Measurements from ENCODE around the gene KLHL29. TPM values are rescaled to one million over a fixed set of nuclear protein-coding genes. Genes with fewer than 3 reads are reported as not detected.

KLHL29 gene
- total RNA-seq, 1 experiment from 2014 or later = 16.7 TPM

DNA sequence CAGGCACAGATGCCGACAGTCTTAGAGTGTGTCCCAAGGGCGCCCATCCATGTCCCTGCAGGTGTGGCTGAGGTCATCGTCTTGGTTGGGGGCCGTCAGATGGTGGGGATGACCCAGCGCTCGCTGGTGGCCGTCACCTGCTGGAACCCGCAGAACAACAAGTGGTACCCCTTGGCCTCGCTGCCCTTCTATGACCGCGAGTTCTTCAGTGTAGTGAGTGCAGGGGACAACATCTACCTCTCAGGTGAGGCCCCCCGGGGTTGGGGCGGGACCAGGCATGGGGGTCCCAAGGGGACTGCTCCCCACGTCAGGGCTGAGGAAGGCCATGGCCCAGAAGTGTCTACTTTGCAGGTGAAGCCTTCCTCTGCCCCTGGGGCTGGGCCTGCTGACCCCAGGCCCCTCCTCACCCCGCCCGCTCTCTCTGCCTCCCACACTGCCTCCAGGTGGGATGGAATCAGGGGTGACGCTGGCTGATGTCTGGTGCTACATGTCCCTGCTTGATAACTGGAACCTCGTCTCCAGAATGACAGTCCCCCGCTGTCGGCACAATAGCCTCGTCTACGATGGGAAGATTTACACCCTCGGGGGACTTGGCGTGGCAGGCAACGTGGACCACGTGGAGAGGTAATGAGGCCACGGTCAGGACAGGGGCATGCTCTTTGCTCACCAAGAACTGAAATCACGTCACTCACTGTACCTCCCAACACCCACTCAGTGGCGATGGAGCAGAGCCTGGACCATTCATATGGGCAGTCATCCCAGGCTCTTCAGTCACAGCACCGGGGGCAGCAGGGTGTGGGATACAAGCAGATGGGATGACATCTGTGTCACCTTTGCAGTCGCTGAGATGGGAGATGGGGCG, 311.1 kb downstream of the KLHL29 start:
- Histone ChIP-seq H3K9ac (ENCODE audit: low read length) (no peak overlapping the region), H3K9me2 (ENCODE audit: insufficient read depth) (no peaks in the 10 kb centered on the region), H3K4me3 (replicated peaks in 1 of 2; ENCODE audit: low read depth in 1 of 2, low read length in 2 of 2) (no peak overlapping the region), H4K20me1 (ENCODE audit: insufficient read depth) (no peaks in the 10 kb centered on the region), H3K27ac (ENCODE audit: low read depth, low read length) (no peak overlapping the region), H2AFZ (ENCODE audit: low read depth, low read length, poor library complexity, severe bottlenecking) (no peak overlapping the region), H3K4me2 (ENCODE audit: low read length) (no peak overlapping the region), H3K4me1 (ENCODE audit: control insufficient read depth in 1 of 2, insufficient read depth in 2 of 2, low read length in 2 of 2) (no peaks in the 10 kb centered on the region), H3K9me3 (ENCODE audit: control insufficient read depth in 1 of 2, insufficient read depth in 1 of 2, low read depth in 1 of 2, low read length in 2 of 2) (no peaks in the 10 kb centered on the region), H3K79me2 (ENCODE audit: insufficient read depth, low read length) (no peaks in the 10 kb centered on the region), H3K27me3 (ENCODE audit: insufficient read depth, low read length) (no peaks in the 10 kb centered on the region), H3K36me3 (ENCODE audit: control insufficient read depth in 1 of 2, insufficient read depth in 2 of 2, low read length in 2 of 2) (no peaks in the 10 kb centered on the region)
- BruUV-seq (replicated peaks) = no TSS peak
- POLR2A ChIA-PET = no interaction called here
- ATAC-seq = no peak
- no peak for DNase-seq (ENCODE audit: low read depth, low spot score)
- intact Hi-C loops (cut with micrococcal nuclease) = no loop called here
- CTCF ChIA-PET = no interaction called here
- RAD21 ChIA-PET (ENCODE audit: low non-redundant PET in 1 of 2, low total read pairs in 2 of 2, uncharacterized antibody in 2 of 2, unreplicated experiment in 2 of 2) = no interaction called here
- TF ChIP-seq, protein P1, sequence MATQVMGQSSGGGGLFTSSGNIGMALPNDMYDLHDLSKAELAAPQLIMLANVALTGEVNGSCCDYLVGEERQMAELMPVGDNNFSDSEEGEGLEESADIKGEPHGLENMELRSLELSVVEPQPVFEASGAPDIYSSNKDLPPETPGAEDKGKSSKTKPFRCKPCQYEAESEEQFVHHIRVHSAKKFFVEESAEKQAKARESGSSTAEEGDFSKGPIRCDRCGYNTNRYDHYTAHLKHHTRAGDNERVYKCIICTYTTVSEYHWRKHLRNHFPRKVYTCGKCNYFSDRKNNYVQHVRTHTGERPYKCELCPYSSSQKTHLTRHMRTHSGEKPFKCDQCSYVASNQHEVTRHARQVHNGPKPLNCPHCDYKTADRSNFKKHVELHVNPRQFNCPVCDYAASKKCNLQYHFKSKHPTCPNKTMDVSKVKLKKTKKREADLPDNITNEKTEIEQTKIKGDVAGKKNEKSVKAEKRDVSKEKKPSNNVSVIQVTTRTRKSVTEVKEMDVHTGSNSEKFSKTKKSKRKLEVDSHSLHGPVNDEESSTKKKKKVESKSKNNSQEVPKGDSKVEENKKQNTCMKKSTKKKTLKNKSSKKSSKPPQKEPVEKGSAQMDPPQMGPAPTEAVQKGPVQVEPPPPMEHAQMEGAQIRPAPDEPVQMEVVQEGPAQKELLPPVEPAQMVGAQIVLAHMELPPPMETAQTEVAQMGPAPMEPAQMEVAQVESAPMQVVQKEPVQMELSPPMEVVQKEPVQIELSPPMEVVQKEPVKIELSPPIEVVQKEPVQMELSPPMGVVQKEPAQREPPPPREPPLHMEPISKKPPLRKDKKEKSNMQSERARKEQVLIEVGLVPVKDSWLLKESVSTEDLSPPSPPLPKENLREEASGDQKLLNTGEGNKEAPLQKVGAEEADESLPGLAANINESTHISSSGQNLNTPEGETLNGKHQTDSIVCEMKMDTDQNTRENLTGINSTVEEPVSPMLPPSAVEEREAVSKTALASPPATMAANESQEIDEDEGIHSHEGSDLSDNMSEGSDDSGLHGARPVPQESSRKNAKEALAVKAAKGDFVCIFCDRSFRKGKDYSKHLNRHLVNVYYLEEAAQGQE (IDR thresholded peaks at IDR 0.05; ENCODE audit: low read depth) = no peak
- TF ChIP-seq TCF7L2 (IDR thresholded peaks at IDR 0.05; ENCODE audit: borderline replicate concordance, extremely low read depth, insufficient read depth, insufficient read length) = no peak
- no peak for TF ChIP-seq CBX3 (IDR thresholded peaks at IDR 0.05; ENCODE audit: low read depth)
- TF ChIP-seq, protein P2, sequence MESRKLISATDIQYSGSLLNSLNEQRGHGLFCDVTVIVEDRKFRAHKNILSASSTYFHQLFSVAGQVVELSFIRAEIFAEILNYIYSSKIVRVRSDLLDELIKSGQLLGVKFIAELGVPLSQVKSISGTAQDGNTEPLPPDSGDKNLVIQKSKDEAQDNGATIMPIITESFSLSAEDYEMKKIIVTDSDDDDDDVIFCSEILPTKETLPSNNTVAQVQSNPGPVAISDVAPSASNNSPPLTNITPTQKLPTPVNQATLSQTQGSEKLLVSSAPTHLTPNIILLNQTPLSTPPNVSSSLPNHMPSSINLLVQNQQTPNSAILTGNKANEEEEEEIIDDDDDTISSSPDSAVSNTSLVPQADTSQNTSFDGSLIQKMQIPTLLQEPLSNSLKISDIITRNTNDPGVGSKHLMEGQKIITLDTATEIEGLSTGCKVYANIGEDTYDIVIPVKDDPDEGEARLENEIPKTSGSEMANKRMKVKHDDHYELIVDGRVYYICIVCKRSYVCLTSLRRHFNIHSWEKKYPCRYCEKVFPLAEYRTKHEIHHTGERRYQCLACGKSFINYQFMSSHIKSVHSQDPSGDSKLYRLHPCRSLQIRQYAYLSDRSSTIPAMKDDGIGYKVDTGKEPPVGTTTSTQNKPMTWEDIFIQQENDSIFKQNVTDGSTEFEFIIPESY (IDR thresholded peaks at IDR 0.05; ENCODE audit: extremely low read depth, insufficient replicate concordance, low read length) = no peak
- no peak for TF ChIP-seq ZFX (IDR thresholded peaks at IDR 0.05)
- no peak for TF ChIP-seq SP1 (IDR thresholded peaks at IDR 0.05; ENCODE audit: low read depth)
- TF ChIP-seq EZH2 (IDR thresholded peaks at IDR 0.05) = no peak
- TF ChIP-seq ELF1 (IDR thresholded peaks at IDR 0.05; ENCODE audit: borderline replicate concordance, low read depth) = no peak
